K562 (cell line): Measurements from ENCODE around the gene ASIC3. TPM values are rescaled to one million over a fixed set of nuclear protein-coding genes. Genes with fewer than 3 reads are reported as not detected.
A peak's percentile ranks its signal among the peaks of the same experiment; 100 is the strongest.

Experiments
- ARHGAP35 ChIP-seq: fragments of 450-650 bp; IDR thresholded peaks from 2 replicates; pipeline ENCODE4 v1.6.1; 2018; ENCODE audit not compliant: partially characterized antibody
- CHD4 ChIP-seq: fragments of 200-600 bp; sonication (generic); IDR thresholded peaks from 3 replicates; pipeline ENCODE4 v1.6.1; 2012; ENCODE audit warnings: low read depth, mild to moderate bottlenecking, mixed read lengths, low read length, inconsistent platforms; ENCODE audit not compliant: insufficient read depth, insufficient replicate concordance, poor library complexity, severe bottlenecking
- DMBX1 ChIP-seq: fragments of 250-450 bp; sonication (Bioruptor Pico); IDR thresholded peaks from 2 replicates; pipeline ENCODE4 v1.8.0; 2022; ENCODE audit warnings: inconsistent platforms, mild to moderate bottlenecking, moderate library complexity, borderline replicate concordance
- KAT8 ChIP-seq: fragments of 450-650 bp; IDR thresholded peaks from 2 replicates; pipeline ENCODE4 v1.6.1; 2016; ENCODE audit warnings: low read depth, mild to moderate bottlenecking
- KDM5B ChIP-seq: fragments of 200-600 bp; sonication (generic); IDR thresholded peaks from 2 replicates; pipeline ENCODE4 v1.6.1; 2012; ENCODE audit warnings: low read depth, mild to moderate bottlenecking, moderate library complexity, low read length, control low read depth, inconsistent platforms; ENCODE audit not compliant: insufficient replicate concordance
- PTRF ChIP-seq: fragments of 450-650 bp; IDR thresholded peaks from 2 replicates; pipeline ENCODE4 v1.6.1; 2016; ENCODE audit warnings: mild to moderate bottlenecking, missing genetic modification characterization, missing compliant biosample characterization
- RFX5 ChIP-seq: IDR thresholded peaks from 2 replicates; pipeline ENCODE4 v1.6.1; 2011; ENCODE audit warnings: low read depth, mild to moderate bottlenecking, improper control_type of control experiment, low read length
- XRCC4 ChIP-seq: IDR thresholded peaks from one replicate; pipeline ENCODE4 v1.6.1; 2011; ENCODE audit not compliant: insufficient read depth, insufficient read length; ENCODE audit errors: extremely low read depth
- ZBTB1 ChIP-seq: sonication (generic); formaldehyde crosslinking; IDR thresholded peaks from 2 replicates; pipeline ENCODE4 v1.8.1; 2023; ENCODE audit warnings: missing genetic modification reagents, low read depth, mild to moderate bottlenecking, borderline replicate concordance
- ZFP36 ChIP-seq: fragments of 150-350 bp; IDR thresholded peaks from 2 replicates; pipeline ENCODE4 v1.6.1; 2018; ENCODE audit warnings: low read length, low read depth; ENCODE audit not compliant: partially characterized antibody
- ZKSCAN3 ChIP-seq: fragments of 250-450 bp; sonication (Bioruptor Pico); IDR thresholded peaks from 2 replicates; pipeline ENCODE4 v1.4.0; 2020
- ZNF124 ChIP-seq: sonication (generic); formaldehyde crosslinking; IDR thresholded peaks from 2 replicates; pipeline ENCODE4 v1.8.1; 2022; ENCODE audit warnings: missing genetic modification reagents
- ZNF134 ChIP-seq: fragments of 250-450 bp; sonication (Bioruptor Pico); conservative IDR thresholded peaks from 2 replicates; pipeline ENCODE4 v1.4.0; 2020
- ZNF696 ChIP-seq: fragments of 250-450 bp; sonication (Bioruptor Pico); conservative IDR thresholded peaks from 2 replicates; pipeline ENCODE4 v1.4.0; 2020; ENCODE audit warnings: mild to moderate bottlenecking, moderate library complexity
- ZSCAN32 ChIP-seq: fragments of 450-650 bp; formaldehyde crosslinking; IDR thresholded peaks from 2 replicates; pipeline ENCODE4 v1.4.0; 2020; ENCODE audit warnings: mild to moderate bottlenecking, moderate library complexity
- polyA plus RNA-seq, 8 experiments: library from polyadenylated mRNA; depleted of rRNA in 4 of 8; stranded (reverse) in 5 of 8; unstranded in 3 of 8; fragments of >200 nt; fragmentation: Nextera tagmentation in 2 of 8; fragmentation: Illumina TruSeq in 1 of 8; extraction: Ambion mirVana in 2 of 8; extraction: Trizol in 1 of 8; gene quantifications; 2 replicates each; pipeline versions ENCODE4 v1.2.1 to v1.2.3, GENCODE V29; 2011 to 2014; ENCODE audit warnings: inconsistent platforms in 1 of 8, missing spikeins in 1 of 8
- total RNA-seq, 7 experiments: library from RNA; depleted of rRNA in 6 of 7; stranded (reverse); fragments of >200 nt in 6 of 7; fragmentation: Illumina TruSeq in 2 of 7; extraction: Trizol in 2 of 7; gene quantifications; 2 replicates each; pipeline versions ENCODE4 v1.2.1 to v1.2.3, GENCODE V29; 2011 to 2021; ENCODE audit warnings: low replicate concordance in 1 of 7
- TF ChIP-seq, protein P1 (sequence below): fragments of 450-650 bp; IDR thresholded peaks from 2 replicates; pipeline ENCODE4 v1.6.1; 2014; ENCODE audit warnings: low read depth, mild to moderate bottlenecking, moderate library complexity, borderline replicate concordance
- TF ChIP-seq, protein P2 (sequence below): fragments of 450-650 bp; formaldehyde crosslinking; conservative IDR thresholded peaks from 2 replicates; pipeline ENCODE4 v1.4.0; 2022; ENCODE audit warnings: mild to moderate bottlenecking, missing genetic modification characterization
- TF ChIP-seq, protein P3 (sequence below), 2 experiments: fragments of 450-650 bp in 1 of 2; sonication (generic) in 1 of 2; formaldehyde crosslinking; conservative IDR thresholded peaks; 2 replicates each; pipeline versions ENCODE4 v1.4.0 to v1.8.1; 2020 to 2022; ENCODE audit warnings: mild to moderate bottlenecking in 1 of 2, missing genetic modification reagents in 1 of 2
- TF ChIP-seq, protein P4 (sequence below): fragments of 450-650 bp; formaldehyde crosslinking; IDR thresholded peaks from 2 replicates; pipeline ENCODE4 v1.4.0; 2020; ENCODE audit warnings: mild to moderate bottlenecking, mixed read lengths

ASIC3 gene
- total and polyA plus RNA-seq, 9 of the 15 experiments (the other 6 are each of a cell fraction or from before 2014, with no cell fraction given) = 0.11 to 5.0 (median 0.87) TPM

DNA sequence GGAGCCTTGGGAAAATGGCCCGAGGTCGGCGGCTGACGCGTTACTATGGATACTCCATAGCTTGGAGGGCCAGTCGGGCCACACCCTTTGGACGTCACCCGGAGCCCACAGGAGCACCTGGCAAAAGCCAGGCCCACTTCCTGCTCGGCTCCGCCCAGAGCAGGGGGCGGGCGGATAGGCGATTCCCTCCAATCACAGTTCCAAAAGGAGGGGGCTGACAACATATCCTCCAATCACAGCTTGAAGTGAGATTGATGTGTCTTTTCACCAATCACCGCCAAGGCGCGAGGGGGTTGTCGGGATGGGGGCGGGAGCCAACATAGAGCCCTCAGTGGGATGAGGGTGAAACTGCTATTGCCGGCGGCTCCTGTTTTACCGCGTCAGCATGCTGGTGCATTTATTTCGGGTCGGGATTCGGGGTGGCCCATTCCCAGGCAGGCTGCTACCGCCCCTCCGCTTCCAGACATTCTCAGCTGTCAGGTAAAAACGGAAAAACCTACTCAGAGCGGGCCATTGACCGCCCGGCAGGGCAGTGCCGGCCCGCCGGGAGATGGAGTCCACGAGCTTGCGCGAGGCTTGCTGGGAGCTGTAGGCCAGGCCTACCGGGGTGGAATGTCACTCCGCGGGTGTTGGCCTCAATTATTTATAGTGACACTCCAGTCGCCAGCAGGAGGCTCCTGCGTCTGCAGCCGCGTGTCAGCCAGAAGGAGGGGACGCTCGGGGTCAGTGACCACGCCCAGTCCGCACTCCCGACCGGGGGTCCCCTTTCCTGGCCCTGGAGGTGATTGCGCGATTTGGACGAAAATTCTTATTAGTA lies 20.0 kb upstream of the ASIC3 start, which contains the start of gene ABCB8 (continued):
- peak; percentile 78; the same call in 1 of the 2 replicates for TF ChIP-seq ZBTB1 (CRISPR knock-in tag)
- no peak for TF ChIP-seq ZSCAN32 (CRISPR knock-in tag)
- TF ChIP-seq, protein P1, sequence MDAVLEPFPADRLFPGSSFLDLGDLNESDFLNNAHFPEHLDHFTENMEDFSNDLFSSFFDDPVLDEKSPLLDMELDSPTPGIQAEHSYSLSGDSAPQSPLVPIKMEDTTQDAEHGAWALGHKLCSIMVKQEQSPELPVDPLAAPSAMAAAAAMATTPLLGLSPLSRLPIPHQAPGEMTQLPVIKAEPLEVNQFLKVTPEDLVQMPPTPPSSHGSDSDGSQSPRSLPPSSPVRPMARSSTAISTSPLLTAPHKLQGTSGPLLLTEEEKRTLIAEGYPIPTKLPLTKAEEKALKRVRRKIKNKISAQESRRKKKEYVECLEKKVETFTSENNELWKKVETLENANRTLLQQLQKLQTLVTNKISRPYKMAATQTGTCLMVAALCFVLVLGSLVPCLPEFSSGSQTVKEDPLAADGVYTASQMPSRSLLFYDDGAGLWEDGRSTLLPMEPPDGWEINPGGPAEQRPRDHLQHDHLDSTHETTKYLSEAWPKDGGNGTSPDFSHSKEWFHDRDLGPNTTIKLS = peak; percentile 98
- TF ChIP-seq KAT8 = no peak
- peak; percentile 9 for TF ChIP-seq ZFP36
- no peak for TF ChIP-seq XRCC4
- TF ChIP-seq ZKSCAN3 = no peak
- TF ChIP-seq ZNF696 (CRISPR knock-in tag) = no peak
- TF ChIP-seq, protein P2, sequence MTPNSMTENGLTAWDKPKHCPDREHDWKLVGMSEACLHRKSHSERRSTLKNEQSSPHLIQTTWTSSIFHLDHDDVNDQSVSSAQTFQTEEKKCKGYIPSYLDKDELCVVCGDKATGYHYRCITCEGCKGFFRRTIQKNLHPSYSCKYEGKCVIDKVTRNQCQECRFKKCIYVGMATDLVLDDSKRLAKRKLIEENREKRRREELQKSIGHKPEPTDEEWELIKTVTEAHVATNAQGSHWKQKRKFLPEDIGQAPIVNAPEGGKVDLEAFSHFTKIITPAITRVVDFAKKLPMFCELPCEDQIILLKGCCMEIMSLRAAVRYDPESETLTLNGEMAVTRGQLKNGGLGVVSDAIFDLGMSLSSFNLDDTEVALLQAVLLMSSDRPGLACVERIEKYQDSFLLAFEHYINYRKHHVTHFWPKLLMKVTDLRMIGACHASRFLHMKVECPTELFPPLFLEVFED (CRISPR knock-in tag) = no peak
- TF ChIP-seq ZNF124 (CRISPR knock-in tag) = no peak
- TF ChIP-seq DMBX1 = peak; percentile 60; the same call in 1 of the 2 replicates
- no peak for TF ChIP-seq ARHGAP35
- peak; percentile 87 for TF ChIP-seq KDM5B
- TF ChIP-seq RFX5 = no peak
- TF ChIP-seq, protein P3, sequence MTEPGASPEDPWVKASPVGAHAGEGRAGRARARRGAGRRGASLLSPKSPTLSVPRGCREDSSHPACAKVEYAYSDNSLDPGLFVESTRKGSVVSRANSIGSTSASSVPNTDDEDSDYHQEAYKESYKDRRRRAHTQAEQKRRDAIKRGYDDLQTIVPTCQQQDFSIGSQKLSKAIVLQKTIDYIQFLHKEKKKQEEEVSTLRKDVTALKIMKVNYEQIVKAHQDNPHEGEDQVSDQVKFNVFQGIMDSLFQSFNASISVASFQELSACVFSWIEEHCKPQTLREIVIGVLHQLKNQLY (CRISPR knock-in tag; conservative IDR thresholded peaks at IDR 0.05) = no peak
- no peak for TF ChIP-seq PTRF (tag)
- TF ChIP-seq, protein P4, sequence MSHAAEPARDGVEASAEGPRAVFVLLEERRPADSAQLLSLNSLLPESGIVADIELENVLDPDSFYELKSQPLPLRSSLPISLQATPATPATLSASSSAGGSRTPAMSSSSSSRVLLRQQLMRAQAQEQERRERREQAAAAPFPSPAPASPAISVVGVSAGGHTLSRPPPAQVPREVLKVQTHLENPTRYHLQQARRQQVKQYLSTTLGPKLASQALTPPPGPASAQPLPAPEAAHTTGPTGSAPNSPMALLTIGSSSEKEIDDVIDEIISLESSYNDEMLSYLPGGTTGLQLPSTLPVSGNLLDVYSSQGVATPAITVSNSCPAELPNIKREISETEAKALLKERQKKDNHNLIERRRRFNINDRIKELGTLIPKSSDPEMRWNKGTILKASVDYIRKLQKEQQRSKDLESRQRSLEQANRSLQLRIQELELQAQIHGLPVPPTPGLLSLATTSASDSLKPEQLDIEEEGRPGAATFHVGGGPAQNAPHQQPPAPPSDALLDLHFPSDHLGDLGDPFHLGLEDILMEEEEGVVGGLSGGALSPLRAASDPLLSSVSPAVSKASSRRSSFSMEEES (CRISPR knock-in tag) = no peak
- no peak for TF ChIP-seq CHD4
- TF ChIP-seq ZNF134 = no peak
